ENCODE measurements around the gene QRFPR.

DNA sequence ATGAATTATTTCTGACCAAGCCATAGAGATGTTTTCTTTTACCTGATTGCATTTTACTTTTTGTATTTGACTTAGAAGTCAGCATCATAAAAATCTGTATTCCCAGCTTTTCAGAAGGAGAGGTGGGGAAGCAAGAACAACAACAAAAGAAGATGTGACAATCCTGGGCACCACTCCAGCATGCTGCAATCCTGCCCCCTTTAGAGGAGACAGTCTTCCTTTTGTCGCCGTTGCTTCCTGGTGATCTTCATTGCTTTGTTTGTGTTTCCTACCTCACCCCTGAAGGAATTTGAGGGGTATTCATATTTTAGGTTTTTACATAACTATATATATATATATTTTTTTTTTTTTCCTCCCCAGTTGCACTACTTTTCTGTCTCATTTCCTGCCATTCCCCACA lies 3.7 kb downstream of the QRFPR start:
- TF ChIP-seq POLR2A (IDR thresholded peaks at IDR 0.05) = no peak
- TF ChIP-seq, protein P1, sequence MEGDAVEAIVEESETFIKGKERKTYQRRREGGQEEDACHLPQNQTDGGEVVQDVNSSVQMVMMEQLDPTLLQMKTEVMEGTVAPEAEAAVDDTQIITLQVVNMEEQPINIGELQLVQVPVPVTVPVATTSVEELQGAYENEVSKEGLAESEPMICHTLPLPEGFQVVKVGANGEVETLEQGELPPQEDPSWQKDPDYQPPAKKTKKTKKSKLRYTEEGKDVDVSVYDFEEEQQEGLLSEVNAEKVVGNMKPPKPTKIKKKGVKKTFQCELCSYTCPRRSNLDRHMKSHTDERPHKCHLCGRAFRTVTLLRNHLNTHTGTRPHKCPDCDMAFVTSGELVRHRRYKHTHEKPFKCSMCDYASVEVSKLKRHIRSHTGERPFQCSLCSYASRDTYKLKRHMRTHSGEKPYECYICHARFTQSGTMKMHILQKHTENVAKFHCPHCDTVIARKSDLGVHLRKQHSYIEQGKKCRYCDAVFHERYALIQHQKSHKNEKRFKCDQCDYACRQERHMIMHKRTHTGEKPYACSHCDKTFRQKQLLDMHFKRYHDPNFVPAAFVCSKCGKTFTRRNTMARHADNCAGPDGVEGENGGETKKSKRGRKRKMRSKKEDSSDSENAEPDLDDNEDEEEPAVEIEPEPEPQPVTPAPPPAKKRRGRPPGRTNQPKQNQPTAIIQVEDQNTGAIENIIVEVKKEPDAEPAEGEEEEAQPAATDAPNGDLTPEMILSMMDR (IDR thresholded peaks at IDR 0.05) = no peak

All from uterus (tissue), 2 donors.